OCI-LY1 (cell line): Measurements from ENCODE around the gene PTK7.

Source experiments
- H2AFZ ChIP-seq: fragments of 200-600 bp; sonication (generic), shearing (Covaris generic); 2 replicates; pipeline ENCODE4 v1.6.0; 2014; ENCODE audit warnings: antibody characterized with exemption, mild to moderate bottlenecking, low read length
- H3F3A ChIP-seq: fragments of 200-600 bp; sonication (generic), shearing (Covaris generic); 2 replicates; pipeline ENCODE4 v1.6.0; 2014; ENCODE audit warnings: mild to moderate bottlenecking, antibody characterized with exemption, low read length, moderate library complexity; ENCODE audit not compliant: insufficient read depth
- H3K27ac ChIP-seq: fragments of 200-600 bp; sonication (generic); 2 replicates; pipeline ENCODE4 v1.5.1; 2014; ENCODE audit warnings: low read length, mixed run types, mild to moderate bottlenecking, low read depth; ENCODE audit not compliant: poor library complexity, severe bottlenecking
- H3K27me3 ChIP-seq: fragments of 200-600 bp; sonication (generic); 2 replicates; pipeline ENCODE4 v1.6.0; 2014; ENCODE audit warnings: antibody characterized with exemption, mild to moderate bottlenecking, low read length, moderate library complexity; ENCODE audit not compliant: insufficient read depth
- H3K36me3 ChIP-seq: fragments of 200-600 bp; sonication (generic); 2 replicates; pipeline ENCODE4 v1.6.1; 2014; ENCODE audit warnings: mild to moderate bottlenecking, antibody characterized with exemption, low read length, moderate library complexity, mixed read lengths; ENCODE audit not compliant: insufficient read depth
- H3K4me1 ChIP-seq: fragments of 200-600 bp; sonication (generic); 2 replicates; pipeline ENCODE4 v1.5.1; 2014; ENCODE audit warnings: mild to moderate bottlenecking, low read length, moderate library complexity; ENCODE audit not compliant: insufficient read depth, severe bottlenecking
- H3K4me2 ChIP-seq: fragments of 200-600 bp; sonication (generic), shearing (Covaris generic); 2 replicates; pipeline ENCODE4 v1.6.1; 2014; ENCODE audit warnings: low read length
- H3K4me3 ChIP-seq: fragments of 200-600 bp; sonication (generic); 2 replicates; pipeline ENCODE4 v1.5.1; 2014; ENCODE audit warnings: low read length, low read depth, mild to moderate bottlenecking, mixed read lengths; ENCODE audit not compliant: poor library complexity, severe bottlenecking
- H3K79me2 ChIP-seq: fragments of 200-600 bp; shearing (Covaris generic); 2 replicates; pipeline ENCODE4 v1.6.1; 2016; ENCODE audit warnings: mixed run types, low read length, mixed read lengths; ENCODE audit not compliant: insufficient read depth
- H3K9ac ChIP-seq: fragments of 200-600 bp; sonication (generic), shearing (Covaris generic); 2 replicates; pipeline ENCODE4 v1.6.1; 2014; ENCODE audit warnings: mild to moderate bottlenecking, low read length, mixed read lengths
- H3K9me2 ChIP-seq: fragments of 200-600 bp; sonication (generic), shearing (Covaris generic); 2 replicates; pipeline ENCODE4 v1.6.1; 2014; ENCODE audit warnings: low read depth, mild to moderate bottlenecking, low read length, mixed read lengths
- H3K9me3 ChIP-seq: fragments of 200-600 bp; shearing (Covaris generic); 2 replicates; pipeline ENCODE4 v1.6.1; 2014; ENCODE audit warnings: low read length, mixed read lengths
- H4K20me1 ChIP-seq: fragments of 200-600 bp; sonication (generic), shearing (Covaris generic); 2 replicates; pipeline ENCODE4 v1.6.0; 2016; ENCODE audit warnings: mild to moderate bottlenecking, low read length; ENCODE audit not compliant: insufficient read depth
- EZH2 ChIP-seq: fragments of 200-600 bp; sonication (generic), shearing (Covaris generic); IDR thresholded peaks from 2 replicates; pipeline ENCODE4 v1.8.0; 2017; ENCODE audit warnings: borderline replicate concordance, mixed run types, mild to moderate bottlenecking, antibody characterized with exemption, low read length, moderate library complexity, mixed read lengths
- TF ChIP-seq, protein P1 (sequence below): fragments of 200-600 bp; sonication (generic), shearing (Covaris generic); IDR thresholded peaks from 2 replicates; pipeline ENCODE4 v1.5.1; 2017; ENCODE audit warnings: mild to moderate bottlenecking, antibody characterized with exemption, low read length, moderate library complexity, mixed read lengths

The PTK7 gene

DNA sequence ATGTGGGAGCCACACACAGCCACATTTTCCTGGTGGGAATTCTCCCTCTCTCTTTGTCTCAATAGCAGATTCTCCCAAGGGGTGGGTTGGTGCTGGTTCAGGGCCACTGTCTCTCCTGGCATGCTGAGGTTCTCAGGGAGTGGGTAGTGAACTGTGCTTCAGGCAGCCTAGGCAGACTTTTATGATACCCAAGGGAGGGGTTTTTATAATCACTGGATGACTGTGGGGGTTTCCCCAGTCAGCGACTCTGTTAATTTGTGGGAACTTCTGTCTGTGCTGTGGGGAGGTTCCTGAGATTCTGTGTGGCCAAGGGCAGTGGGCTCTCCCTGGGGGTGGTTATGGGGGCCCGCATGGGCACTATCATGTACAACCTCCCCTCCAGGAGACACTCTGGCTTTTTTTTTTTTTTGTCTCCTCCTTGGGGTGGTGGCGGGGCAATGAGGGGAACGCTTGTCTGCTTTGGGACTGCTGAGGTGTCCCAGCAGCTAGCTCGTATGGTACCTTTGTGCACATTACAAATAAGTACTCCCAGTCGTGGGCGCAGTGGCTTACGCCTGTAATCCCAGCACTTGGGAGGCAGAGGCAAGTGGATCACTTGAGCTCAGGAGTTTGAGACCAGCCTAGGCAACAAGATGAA is 10.0 kb downstream of the PTK7 start:
- H3K79me2 ChIP-seq, result no peaks in the 10 kb centered on the region

DNA sequence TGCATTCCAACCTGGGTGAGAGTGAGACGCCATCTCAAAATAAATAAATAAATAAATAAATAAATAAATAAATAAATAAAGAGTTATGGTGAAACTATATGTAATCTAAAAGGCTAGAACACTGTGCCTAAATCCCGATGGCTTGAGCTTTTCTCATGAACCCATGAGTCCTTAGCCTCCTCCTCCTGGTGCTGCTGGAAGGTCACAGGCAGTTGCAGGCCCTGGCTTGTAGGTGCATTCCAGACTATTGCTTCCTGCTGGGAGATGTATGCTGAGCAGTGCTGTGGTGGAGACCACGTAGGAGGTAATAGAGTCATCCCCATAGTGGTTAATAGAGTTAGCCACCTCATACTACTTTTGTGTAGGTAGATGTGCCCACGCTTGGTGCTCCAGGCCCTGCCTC is 12.5 kb downstream of the PTK7 start:
- no peak overlapping the region for H2AFZ ChIP-seq
- no peak overlapping the region for H3K27ac ChIP-seq
- H3K9me3 ChIP-seq, result no peaks in the 10 kb centered on the region
- no peak overlapping the region for H3K9ac ChIP-seq
- TF ChIP-seq, protein P1, sequence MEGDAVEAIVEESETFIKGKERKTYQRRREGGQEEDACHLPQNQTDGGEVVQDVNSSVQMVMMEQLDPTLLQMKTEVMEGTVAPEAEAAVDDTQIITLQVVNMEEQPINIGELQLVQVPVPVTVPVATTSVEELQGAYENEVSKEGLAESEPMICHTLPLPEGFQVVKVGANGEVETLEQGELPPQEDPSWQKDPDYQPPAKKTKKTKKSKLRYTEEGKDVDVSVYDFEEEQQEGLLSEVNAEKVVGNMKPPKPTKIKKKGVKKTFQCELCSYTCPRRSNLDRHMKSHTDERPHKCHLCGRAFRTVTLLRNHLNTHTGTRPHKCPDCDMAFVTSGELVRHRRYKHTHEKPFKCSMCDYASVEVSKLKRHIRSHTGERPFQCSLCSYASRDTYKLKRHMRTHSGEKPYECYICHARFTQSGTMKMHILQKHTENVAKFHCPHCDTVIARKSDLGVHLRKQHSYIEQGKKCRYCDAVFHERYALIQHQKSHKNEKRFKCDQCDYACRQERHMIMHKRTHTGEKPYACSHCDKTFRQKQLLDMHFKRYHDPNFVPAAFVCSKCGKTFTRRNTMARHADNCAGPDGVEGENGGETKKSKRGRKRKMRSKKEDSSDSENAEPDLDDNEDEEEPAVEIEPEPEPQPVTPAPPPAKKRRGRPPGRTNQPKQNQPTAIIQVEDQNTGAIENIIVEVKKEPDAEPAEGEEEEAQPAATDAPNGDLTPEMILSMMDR, result no peak
- TF ChIP-seq EZH2, result no peak
- H3K4me1 ChIP-seq, result no peaks in the 10 kb centered on the region
- H3K9me2 ChIP-seq, result no peaks in the 10 kb centered on the region
- H3K4me3 ChIP-seq, result no peak overlapping the region
- H4K20me1 ChIP-seq, result no peaks in the 10 kb centered on the region
- no peaks in the 10 kb centered on the region for H3K36me3 ChIP-seq
- H3K4me2 ChIP-seq, result no peak overlapping the region
- H3K79me2 ChIP-seq, result no peaks in the 10 kb centered on the region
- no peaks in the 10 kb centered on the region for H3F3A ChIP-seq
- no peaks in the 10 kb centered on the region for H3K27me3 ChIP-seq

More for the DNA sequence above, 10.0 kb downstream of the PTK7 start:
- Histone ChIP-seq H2AFZ (no peak overlapping the region), H3K27me3 (no peaks in the 10 kb centered on the region), H3F3A (no peaks in the 10 kb centered on the region), H3K9me3 (no peaks in the 10 kb centered on the region), H3K27ac (no peak overlapping the region), H4K20me1 (no peaks in the 10 kb centered on the region), H3K4me2 (no peak overlapping the region), H3K9me2 (no peaks in the 10 kb centered on the region), H3K36me3 (no peaks in the 10 kb centered on the region), H3K9ac (no peak overlapping the region), H3K4me3 (no peak overlapping the region), H3K4me1 (no peaks in the 10 kb centered on the region)
- TF ChIP-seq EZH2, result no peak
- TF ChIP-seq, protein P1, result no peak

DNA sequence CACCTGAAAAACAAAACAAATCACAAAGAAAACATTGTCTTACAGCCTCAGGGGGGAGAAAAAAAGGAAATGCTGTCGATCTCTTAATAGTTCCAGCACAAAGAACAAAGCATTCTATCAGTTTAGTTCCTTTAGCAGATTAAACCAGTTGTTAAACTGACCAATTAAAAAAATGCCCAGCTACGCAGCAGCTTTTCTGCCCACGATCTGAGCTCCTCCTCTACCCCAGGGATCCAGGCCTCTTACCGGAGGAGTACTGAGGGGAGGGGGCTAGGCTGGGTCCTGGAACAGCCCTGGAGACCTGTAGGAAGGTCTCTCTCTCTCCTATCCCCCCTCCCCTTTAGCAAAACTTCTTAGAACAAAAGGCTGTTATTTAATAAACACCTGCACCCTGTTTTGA is 13.4 kb downstream of the PTK7 start:
- Histone ChIP-seq H3K27ac (no peak overlapping the region), H3K4me2 (no peak overlapping the region), H3K79me2 (no peaks in the 10 kb centered on the region), H3K36me3 (no peaks in the 10 kb centered on the region), H3K27me3 (no peaks in the 10 kb centered on the region), H3K9me3 (no peaks in the 10 kb centered on the region), H2AFZ (no peak overlapping the region), H3K4me1 (no peaks in the 10 kb centered on the region), H3K9ac (no peak overlapping the region), H3K4me3 (no peak overlapping the region), H4K20me1 (no peaks in the 10 kb centered on the region), H3F3A (no peaks in the 10 kb centered on the region), H3K9me2 (no peaks in the 10 kb centered on the region)
- TF ChIP-seq, protein P1, result no peak
- no peak for TF ChIP-seq EZH2
